Ascending aorta (tissue), 2 donors: ENCODE data around the gene INO80E. TPM values are rescaled to one million over a fixed set of nuclear protein-coding genes. Genes with fewer than 3 reads are reported as not detected.

Source experiments
- DNase-seq, 2 donors: peaks; one replicate each; pipeline ENCODE4 v3.0.0-alpha.2; 2019; ENCODE audit warnings: low spot score in 2 of 2
- H3K27ac ChIP-seq, 2 donors: fragments of 200-600 bp; sonication (generic); one replicate each; pipeline ENCODE4 v1.5.1; 2016 to 2017; ENCODE audit warnings: mild to moderate bottlenecking in 1 of 2
- H3K27me3 ChIP-seq: fragments of 200-600 bp; sonication (generic); one replicate; pipeline ENCODE4 v1.5.1; 2017
- H3K36me3 ChIP-seq, 2 donors: fragments of 200-600 bp; sonication (generic); one replicate each; pipeline ENCODE4 v1.5.1; 2016
- H3K4me1 ChIP-seq, 2 donors: fragments of 200-600 bp; sonication (generic); one replicate each; pipeline ENCODE4 v1.5.1; 2016 to 2017; ENCODE audit warnings: mild to moderate bottlenecking in 1 of 2
- H3K4me3 ChIP-seq, 2 donors: fragments of 200-600 bp; sonication (generic); one replicate each; pipeline ENCODE4 v1.5.1; 2016 to 2017; ENCODE audit warnings: mild to moderate bottlenecking in 1 of 2
- H3K9me3 ChIP-seq, 2 donors: fragments of 200-600 bp; sonication (generic); one replicate each; pipeline ENCODE4 v1.5.1; 2016
- intact Hi-C: fragments of 100-400 bp; cut with DNase I; formaldehyde crosslinking; loops from one replicate; pipeline ENCODE4 v1.15.1; 2023
- total RNA-seq: library from RNA; depleted of rRNA; stranded (reverse); fragments of >200 nt; gene quantifications from one replicate; pipeline ENCODE4 v1.1.0, GENCODE V29; 2016
- TF ChIP-seq, protein P1 (sequence below), 3 experiments: fragments of 200-600 bp in 2 of 3; fragments of 450-650 bp in 1 of 3; sonication (generic) in 2 of 3; IDR thresholded peaks; one replicate each; pipeline ENCODE4 v1.5.1; 2016 to 2019; ENCODE audit warnings: antibody characterized with exemption in 3 of 3, mild to moderate bottlenecking in 1 of 3, moderate library complexity in 1 of 3

INO80E gene
- total RNA-seq, 1 donor from 2014 or later = 44.1 TPM

DNA sequence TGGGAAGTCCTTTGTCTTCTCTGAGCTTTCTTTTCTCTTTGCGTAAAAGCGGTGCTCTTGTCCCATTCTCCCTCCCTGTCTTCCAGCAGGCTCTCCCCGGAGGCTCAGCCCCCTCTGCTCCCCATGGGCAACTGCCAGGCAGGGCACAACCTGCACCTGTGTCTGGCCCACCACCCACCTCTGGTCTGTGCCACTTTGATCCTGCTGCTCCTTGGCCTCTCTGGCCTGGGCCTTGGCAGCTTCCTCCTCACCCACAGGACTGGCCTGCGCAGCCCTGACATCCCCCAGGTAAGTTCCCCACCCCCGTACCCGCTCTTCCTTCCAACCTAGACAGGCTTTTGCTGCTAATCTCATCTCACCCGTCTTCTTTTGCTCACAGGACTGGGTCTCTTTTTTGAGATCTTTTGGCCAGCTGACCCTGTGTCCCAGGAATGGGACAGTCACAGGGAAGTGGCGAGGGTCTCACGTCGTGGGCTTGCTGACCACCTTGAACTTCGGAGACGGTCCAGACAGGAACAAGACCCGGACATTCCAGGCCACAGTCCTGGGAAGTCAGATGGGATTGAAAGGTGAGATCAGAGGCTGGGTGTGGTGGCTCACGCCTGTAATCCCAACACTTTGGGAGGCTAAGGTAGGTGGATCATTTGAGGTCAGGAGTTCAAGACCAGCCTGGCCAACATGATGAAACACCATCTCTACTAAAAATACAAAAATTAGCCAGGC is 32.9 kb upstream of the INO80E start:
- Histone ChIP-seq H3K4me3 (peak overlapping the region; percentile 71 to 75), H3K4me1 (peaks cover 0 to 5% of the 10 kb centered on the region in 2 donors), H3K9me3 (no peaks in the 10 kb centered on the region), H3K36me3 (peaks cover 5 to 8% of the 10 kb centered on the region in 2 donors), H3K27me3 (no peaks in the 10 kb centered on the region), H3K27ac (peak overlapping the region; percentile 85 to 94)
- no peak for DNase-seq
- intact Hi-C loops = loop anchor here (2.0 kb wide), 1 partner anchor 34 kb away; the partner anchor contains the start of gene INO80E
- TF ChIP-seq, protein P1, sequence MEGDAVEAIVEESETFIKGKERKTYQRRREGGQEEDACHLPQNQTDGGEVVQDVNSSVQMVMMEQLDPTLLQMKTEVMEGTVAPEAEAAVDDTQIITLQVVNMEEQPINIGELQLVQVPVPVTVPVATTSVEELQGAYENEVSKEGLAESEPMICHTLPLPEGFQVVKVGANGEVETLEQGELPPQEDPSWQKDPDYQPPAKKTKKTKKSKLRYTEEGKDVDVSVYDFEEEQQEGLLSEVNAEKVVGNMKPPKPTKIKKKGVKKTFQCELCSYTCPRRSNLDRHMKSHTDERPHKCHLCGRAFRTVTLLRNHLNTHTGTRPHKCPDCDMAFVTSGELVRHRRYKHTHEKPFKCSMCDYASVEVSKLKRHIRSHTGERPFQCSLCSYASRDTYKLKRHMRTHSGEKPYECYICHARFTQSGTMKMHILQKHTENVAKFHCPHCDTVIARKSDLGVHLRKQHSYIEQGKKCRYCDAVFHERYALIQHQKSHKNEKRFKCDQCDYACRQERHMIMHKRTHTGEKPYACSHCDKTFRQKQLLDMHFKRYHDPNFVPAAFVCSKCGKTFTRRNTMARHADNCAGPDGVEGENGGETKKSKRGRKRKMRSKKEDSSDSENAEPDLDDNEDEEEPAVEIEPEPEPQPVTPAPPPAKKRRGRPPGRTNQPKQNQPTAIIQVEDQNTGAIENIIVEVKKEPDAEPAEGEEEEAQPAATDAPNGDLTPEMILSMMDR (IDR thresholded peaks at IDR 0.05) = no peak

DNA sequence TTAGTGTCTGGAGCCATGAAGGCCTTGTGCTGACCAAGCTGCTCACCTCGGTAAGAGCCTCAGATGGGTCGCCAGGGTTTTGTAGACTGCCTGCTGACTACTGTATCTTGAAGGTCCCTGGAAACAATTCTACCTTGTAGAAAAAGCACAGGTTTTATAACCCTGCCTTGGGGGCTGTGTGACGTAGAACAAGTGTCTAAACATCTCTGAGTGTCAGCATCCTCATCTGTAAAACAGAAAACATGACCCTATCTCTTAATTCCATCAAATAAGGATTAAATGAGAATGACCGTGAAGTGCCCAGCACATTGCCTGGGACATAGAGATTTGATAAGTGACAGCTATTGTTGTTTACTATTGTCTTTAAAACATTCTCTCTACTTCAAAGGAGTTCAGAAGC is 27.8 kb upstream of the INO80E start:
- intact Hi-C loops = no loop called here
- Histone ChIP-seq H3K9me3 (no peaks in the 10 kb centered on the region), H3K27ac (no peak overlapping the region), H3K27me3 (no peaks in the 10 kb centered on the region), H3K4me1 (peaks cover 0 to 5% of the 10 kb centered on the region in 2 donors), H3K36me3 (peaks cover 33% of the 10 kb centered on the region in 2 donors), H3K4me3 (no peak overlapping the region)
- no peak for DNase-seq
- TF ChIP-seq, protein P1 (IDR thresholded peaks at IDR 0.05) = no peak

DNA sequence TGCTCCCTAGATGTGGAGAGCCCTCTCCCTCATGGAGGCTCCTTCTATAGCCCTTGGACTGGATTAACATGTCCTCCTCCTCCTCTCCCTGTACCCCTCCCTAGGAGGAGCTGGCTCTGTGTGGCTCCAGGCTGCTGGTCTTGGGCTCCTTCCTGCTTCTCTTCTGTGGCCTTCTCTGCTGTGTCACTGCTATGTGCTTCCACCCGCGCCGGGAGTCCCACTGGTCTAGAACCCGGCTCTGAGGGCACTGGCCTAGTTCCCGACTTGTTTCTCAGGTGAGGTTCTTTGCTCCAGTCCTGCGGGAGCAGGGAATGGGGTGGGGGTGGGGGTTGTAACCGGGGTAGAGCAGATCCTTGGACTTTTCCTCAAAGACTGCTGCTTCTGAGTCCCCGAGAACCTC is 24.7 kb upstream of the INO80E start:
- Histone ChIP-seq H3K4me1 (peaks cover 12 to 17% of the 10 kb centered on the region in 2 donors), H3K4me3 (no peak overlapping the region), H3K27me3 (no peaks in the 10 kb centered on the region), H3K9me3 (no peaks in the 10 kb centered on the region), H3K27ac (no peak overlapping the region), H3K36me3 (peaks cover 33% of the 10 kb centered on the region in 2 donors)
- no peak for DNase-seq
- intact Hi-C loops = loop anchor here (5.0 kb wide), 2 partner anchors 109 to 164 kb away; partner anchors contain the start of genes CDIPT and MAZ
- TF ChIP-seq, protein P1 (IDR thresholded peaks at IDR 0.05) = no peak

DNA sequence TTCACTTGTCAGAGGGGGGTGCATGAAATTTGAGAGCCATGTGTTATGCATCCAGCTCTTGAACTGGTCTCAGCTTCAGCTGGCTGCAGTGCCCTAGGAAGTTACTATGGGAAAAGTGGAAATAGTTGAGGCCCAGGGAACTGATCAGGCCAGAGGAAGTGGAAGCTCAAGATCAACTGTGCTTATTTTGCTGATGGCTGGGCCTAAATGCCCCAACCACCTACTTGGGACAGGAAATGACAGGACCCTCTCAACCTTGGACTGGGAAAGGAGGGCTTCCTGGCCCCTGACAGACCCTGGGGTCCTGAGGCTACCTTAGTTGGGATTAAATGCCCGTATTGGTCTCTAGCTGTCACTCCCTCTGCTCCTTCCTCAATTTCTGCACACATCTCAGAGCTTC is 23.5 kb upstream of the INO80E start:
- no peaks in the 10 kb centered on the region for H3K9me3 ChIP-seq
- H3K27me3 ChIP-seq = no peaks in the 10 kb centered on the region
- H3K27ac ChIP-seq = no peak overlapping the region
- no peak overlapping the region for H3K4me3 ChIP-seq
- DNase-seq = no peak
- H3K36me3 ChIP-seq = peaks cover 29 to 33% of the 10 kb centered on the region in 2 donors
- H3K4me1 ChIP-seq = peaks cover 12 to 24% of the 10 kb centered on the region in 2 donors
- TF ChIP-seq, protein P1 (IDR thresholded peaks at IDR 0.05) = no peak
- intact Hi-C loops = loop anchor here (5.0 kb wide), 2 partner anchors 110 to 165 kb away; partner anchors contain the start of genes CDIPT and MAZ

DNA sequence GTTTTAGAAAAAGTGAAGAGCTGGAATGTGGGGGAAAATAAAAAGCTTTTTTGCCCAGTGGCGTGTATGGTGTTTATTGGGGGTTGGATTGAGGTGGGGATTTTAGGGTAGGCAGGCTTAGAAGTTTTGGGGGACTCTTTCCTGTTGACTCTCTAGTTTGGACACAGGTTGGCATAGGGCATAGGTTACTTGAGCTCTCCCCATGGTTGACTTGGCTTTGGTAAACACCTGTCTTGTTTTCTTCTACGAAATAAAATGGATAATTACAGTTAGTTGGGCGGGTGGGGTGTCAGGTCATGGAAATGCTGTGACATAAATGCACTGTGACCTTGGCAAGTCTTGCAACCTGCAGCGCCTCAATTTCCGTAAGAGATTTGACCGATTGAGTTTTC is 23.1 kb upstream of the INO80E start:
- no peak for DNase-seq
- H3K4me1 ChIP-seq = peaks cover 12 to 24% of the 10 kb centered on the region in 2 donors
- H3K27me3 ChIP-seq = no peaks in the 10 kb centered on the region
- peak overlapping the region in 1 of 2 donors; percentile 93 for H3K4me3 ChIP-seq
- peaks cover 27 to 34% of the 10 kb centered on the region in 2 donors for H3K36me3 ChIP-seq
- H3K9me3 ChIP-seq = no peaks in the 10 kb centered on the region
- no peak overlapping the region for H3K27ac ChIP-seq
- intact Hi-C loops = loop anchor here (1.0 to 5.0 kb wide), 5 partner anchors 12 to 166 kb away; partner anchors contain the start of genes CDIPT, INO80E, KCTD13 and MAZ
- TF ChIP-seq, protein P1 (IDR thresholded peaks at IDR 0.05) = no peak
